Prostate gland (tissue), 2 donors: ENCODE results near the gene GH1. TPM values are rescaled to one million over a fixed set of nuclear protein-coding genes. Genes with fewer than 3 reads are reported as not detected.
A peak's percentile ranks its signal among the peaks of the same experiment; 100 is the strongest.
"Not testable (repeated sequence)": the region's sequence is repeated elsewhere in the genome, so short reads cannot be mapped to it uniquely, and the experiment has no call there.

Source experiments
- DNase-seq: peaks from one replicate; pipeline ENCODE4 v3.0.0-alpha.2; 2019; ENCODE audit warnings: low spot score
- H3K27ac ChIP-seq, 2 donors: fragments of 200-600 bp; sonication (generic); 2 replicates each; pipeline ENCODE4 v1.5.1; 2017 to 2019
- H3K27me3 ChIP-seq: fragments of 200-600 bp; sonication (generic); replicated peaks from 2 replicates; pipeline ENCODE4 v1.5.1; 2019; ENCODE audit not compliant: insufficient read depth
- H3K36me3 ChIP-seq, 2 donors: fragments of 200-600 bp; sonication (generic); 1 replicate in 1 of 2; 2 replicates in 1 of 2; pipeline versions ENCODE4 v1.5.1 to v1.8.1; 2017 to 2019
- H3K4me1 ChIP-seq: fragments of 200-600 bp; sonication (generic); replicated peaks from 2 replicates; pipeline ENCODE4 v1.5.1; 2019
- H3K4me3 ChIP-seq, 2 donors: fragments of 200-600 bp; sonication (generic); 2 replicates each; pipeline ENCODE4 v1.5.1; 2017 to 2019
- H3K9me3 ChIP-seq: fragments of 200-600 bp; sonication (generic); 2 replicates; pipeline ENCODE4 v1.5.1; 2017
- WGBS: methylation state at CpG from one replicate; pipeline ENCODE4 v1.1.5; 2018; 5-methylcytosine and 5-hydroxymethylcytosine counted together
- intact Hi-C: fragments of 100-400 bp; cut with DNase I; formaldehyde crosslinking; loops from one replicate; pipeline ENCODE4 v1.14.2; 2022
- total RNA-seq, 2 donors: library from RNA; depleted of rRNA; stranded (reverse); fragments of >200 nt; gene quantifications; one replicate each; pipeline ENCODE4 v1.1.0, GENCODE V29; 2016
- TF ChIP-seq, protein P1 (sequence below), 4 experiments: fragments of 200-600 bp in 2 of 4; fragments of 450-650 bp in 2 of 4; sonication (generic) in 2 of 4; IDR thresholded peaks; 1 replicate in 3 of 4; 2 replicates in 1 of 4; pipeline ENCODE4 v1.5.1; 2016 to 2019; ENCODE audit warnings: antibody characterized with exemption in 4 of 4, mild to moderate bottlenecking in 2 of 4, moderate library complexity in 2 of 4

The GH1 gene
- total RNA-seq, 2 donors from 2014 or later, result not detected

- H3K4me1 ChIP-seq, H3K27me3 ChIP-seq, H3K9me3 ChIP-seq, H3K27ac ChIP-seq, H3K4me3 ChIP-seq, H3K36me3 ChIP-seq, DNase-seq, intact Hi-C loops: not testable (repeated sequence)
- WGBS, result 47% methylated on average over 5 of the region's 5 CpGs
- TF ChIP-seq, protein P1, sequence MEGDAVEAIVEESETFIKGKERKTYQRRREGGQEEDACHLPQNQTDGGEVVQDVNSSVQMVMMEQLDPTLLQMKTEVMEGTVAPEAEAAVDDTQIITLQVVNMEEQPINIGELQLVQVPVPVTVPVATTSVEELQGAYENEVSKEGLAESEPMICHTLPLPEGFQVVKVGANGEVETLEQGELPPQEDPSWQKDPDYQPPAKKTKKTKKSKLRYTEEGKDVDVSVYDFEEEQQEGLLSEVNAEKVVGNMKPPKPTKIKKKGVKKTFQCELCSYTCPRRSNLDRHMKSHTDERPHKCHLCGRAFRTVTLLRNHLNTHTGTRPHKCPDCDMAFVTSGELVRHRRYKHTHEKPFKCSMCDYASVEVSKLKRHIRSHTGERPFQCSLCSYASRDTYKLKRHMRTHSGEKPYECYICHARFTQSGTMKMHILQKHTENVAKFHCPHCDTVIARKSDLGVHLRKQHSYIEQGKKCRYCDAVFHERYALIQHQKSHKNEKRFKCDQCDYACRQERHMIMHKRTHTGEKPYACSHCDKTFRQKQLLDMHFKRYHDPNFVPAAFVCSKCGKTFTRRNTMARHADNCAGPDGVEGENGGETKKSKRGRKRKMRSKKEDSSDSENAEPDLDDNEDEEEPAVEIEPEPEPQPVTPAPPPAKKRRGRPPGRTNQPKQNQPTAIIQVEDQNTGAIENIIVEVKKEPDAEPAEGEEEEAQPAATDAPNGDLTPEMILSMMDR (IDR thresholded peaks at IDR 0.05), result peak in 2 of 4 experiments; percentile 11 to 38
These were observed 14.8 kb downstream of the GH1 start for GRCh38 chr17:63903787-63904201.

- H3K4me3 ChIP-seq, H3K4me1 ChIP-seq, intact Hi-C loops, DNase-seq, H3K27me3 ChIP-seq, H3K9me3 ChIP-seq, H3K36me3 ChIP-seq, H3K27ac ChIP-seq: not testable (repeated sequence)
- WGBS, result 91% methylated on average over 2 of the region's 2 CpGs
These were observed 16.7 kb downstream of the GH1 start for GRCh38 chr17:63901971-63902370.

DNA sequence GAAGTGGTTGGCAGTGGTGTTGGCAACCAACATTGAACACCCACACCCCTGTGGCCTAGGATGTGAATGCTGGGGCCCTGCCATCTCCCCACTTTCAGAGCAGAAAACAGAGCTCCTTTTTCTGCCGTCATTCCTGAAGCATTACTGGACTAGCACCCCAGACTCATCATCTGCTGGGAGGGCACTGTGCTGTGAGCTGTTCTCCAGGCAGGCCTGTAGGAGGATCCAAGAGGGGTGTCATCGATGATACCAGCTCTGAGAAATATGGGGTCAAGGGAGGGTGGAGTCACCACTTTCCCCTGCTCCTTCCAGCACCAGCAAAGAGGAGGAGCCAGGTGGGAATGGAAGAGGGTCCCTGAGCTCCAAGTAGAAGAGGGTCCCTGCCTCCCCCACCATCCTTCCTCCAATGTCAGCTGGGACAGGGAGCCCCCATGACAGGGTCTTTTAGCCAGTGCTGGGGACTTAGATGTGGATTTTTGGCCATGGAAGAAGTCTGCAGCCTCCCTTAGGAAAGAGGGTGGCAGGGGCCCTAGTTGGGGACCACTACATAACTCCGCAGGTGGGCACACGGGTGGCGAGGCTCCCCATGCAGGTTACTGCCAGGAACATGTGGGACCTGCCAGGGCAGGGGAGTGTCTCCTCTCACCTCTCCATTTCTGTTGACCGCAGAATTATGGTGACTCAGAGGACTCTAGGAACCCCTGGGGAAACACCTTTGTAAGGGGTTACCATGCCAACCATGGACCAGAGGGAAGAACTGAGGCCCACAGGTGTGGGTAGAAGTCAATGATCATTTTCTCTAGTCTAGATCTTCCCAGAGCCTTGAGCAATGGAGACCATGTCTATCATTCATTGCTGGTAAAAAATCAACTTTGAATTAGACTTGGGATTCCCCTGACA is 19.5 kb downstream of the GH1 start:
- WGBS, result 77% methylated on average over 6 of the region's 6 CpGs
- intact Hi-C loops, H3K27ac ChIP-seq, DNase-seq, H3K9me3 ChIP-seq, H3K36me3 ChIP-seq, H3K4me1 ChIP-seq, H3K4me3 ChIP-seq, H3K27me3 ChIP-seq: not testable (repeated sequence)

DNA sequence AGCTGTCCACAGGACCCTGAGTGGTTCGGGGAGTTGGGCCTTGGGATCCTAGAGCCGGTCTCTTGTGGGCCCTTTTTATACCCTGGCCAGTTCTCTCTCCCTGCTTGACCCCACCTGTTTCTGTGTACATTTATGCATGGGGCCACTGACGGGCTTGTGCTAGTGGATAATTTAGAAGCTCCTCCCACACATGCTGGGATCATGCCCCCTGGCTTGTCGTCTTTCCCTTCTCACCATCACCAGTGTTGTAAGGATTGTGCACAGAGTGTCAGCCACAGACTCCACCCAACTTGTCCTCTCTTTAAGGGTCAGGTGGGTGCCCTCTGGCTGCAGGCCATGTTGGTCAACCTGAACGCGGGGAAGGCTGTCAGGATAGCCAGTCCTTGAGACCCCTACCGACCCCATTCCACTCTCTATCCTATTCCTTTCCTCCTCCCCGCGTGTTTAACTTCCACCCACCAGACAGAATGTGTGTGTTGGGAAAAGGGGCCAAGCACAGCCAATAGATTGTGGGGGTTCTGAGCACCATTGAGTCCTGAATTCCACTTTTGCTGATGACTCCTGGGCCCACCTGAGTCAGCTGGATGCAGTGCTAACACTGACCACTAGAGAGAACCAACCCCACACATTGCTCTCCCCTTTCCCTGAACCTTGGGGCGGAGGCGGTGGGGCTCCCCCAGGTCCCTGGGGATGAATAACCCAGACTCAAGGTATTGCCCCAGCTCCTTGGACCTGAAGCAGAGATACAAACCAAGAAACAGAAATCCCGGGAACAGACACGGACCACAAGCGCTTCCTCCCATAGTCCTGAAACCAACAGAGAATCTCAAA is 21.9 kb downstream of the GH1 start, which contains the start of gene CSH1:
TSS of gene CSH1 (minus strand) at position 51 of the 831 bp plus-strand sequence. CDS start 63 bp downstream, outside the sequence.
- H3K9me3 ChIP-seq, DNase-seq, H3K4me1 ChIP-seq, H3K27me3 ChIP-seq, H3K36me3 ChIP-seq, H3K4me3 ChIP-seq, intact Hi-C loops, H3K27ac ChIP-seq: not testable (repeated sequence)
- 96% methylated on average over 10 of the region's 14 CpGs for WGBS

GRCh38 chr17:63894821-63895220 is 23.8 kb downstream of the GH1 start:
- DNase-seq, H3K36me3 ChIP-seq, H3K4me1 ChIP-seq, H3K27me3 ChIP-seq, H3K27ac ChIP-seq, intact Hi-C loops, H3K4me3 ChIP-seq, H3K9me3 ChIP-seq: not testable (repeated sequence)
- 88% methylated on average over 10 of the region's 10 CpGs for WGBS

DNA sequence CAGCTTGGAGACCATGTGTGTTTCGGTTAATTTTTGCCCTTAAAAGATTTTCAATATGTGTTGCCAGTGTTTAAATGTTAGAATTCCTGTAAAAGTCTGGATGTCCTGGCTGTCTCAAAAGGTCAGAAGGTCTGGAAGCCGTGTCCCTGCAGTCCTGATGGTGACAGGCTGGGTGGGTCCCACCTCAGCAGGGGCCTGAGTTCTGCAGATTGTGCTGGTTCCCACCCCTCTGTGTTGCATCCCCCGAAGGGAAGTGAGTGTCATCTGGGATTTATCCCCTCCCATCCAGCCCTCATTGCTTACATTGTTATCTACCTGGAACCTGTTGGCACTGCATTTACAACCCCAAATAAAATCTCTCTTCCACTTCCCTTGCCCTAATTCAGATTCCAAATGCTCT is 24.6 kb downstream of the GH1 start:
- intact Hi-C loops, H3K27me3 ChIP-seq, H3K9me3 ChIP-seq, H3K4me3 ChIP-seq, DNase-seq, H3K27ac ChIP-seq, H3K36me3 ChIP-seq, H3K4me1 ChIP-seq: not testable (repeated sequence)
- 60% methylated on average over 3 of the region's 3 CpGs for WGBS

GRCh38 chr17:63892316-63893037 is 26.2 kb downstream of the GH1 start:
- H3K27ac ChIP-seq, DNase-seq, H3K4me3 ChIP-seq, H3K36me3 ChIP-seq, H3K9me3 ChIP-seq, H3K4me1 ChIP-seq, intact Hi-C loops, H3K27me3 ChIP-seq: not testable (repeated sequence)
- 50% methylated on average over 11 of the region's 11 CpGs for WGBS
